ENCODE results near the gene EXOSC6. TPM values are rescaled to one million over a fixed set of nuclear protein-coding genes. Genes with fewer than 3 reads are reported as not detected.

The EXOSC6 gene
- polyA plus RNA-seq, 1 donor from 2014 or later = 56.6 TPM

DNA sequence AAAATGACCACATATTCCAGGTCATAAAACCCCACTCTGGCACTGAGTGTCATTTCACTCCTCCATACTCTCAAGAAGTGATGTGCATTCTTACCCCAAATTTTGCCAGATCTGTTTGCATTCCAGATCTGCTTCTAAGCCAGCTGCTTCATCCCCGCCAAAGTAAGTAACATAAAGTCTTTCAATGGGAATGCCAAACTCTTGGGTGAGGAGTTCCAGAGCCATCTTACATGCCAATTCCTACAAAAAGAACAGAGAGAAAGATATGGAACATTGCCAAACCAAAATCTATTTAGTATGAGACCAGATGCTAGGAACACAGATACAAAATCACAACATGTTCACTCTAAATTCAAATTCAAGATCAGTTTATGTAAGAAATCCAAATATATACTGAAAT, 24.7 kb upstream of the EXOSC6 start:
- TF ChIP-seq, protein P1, sequence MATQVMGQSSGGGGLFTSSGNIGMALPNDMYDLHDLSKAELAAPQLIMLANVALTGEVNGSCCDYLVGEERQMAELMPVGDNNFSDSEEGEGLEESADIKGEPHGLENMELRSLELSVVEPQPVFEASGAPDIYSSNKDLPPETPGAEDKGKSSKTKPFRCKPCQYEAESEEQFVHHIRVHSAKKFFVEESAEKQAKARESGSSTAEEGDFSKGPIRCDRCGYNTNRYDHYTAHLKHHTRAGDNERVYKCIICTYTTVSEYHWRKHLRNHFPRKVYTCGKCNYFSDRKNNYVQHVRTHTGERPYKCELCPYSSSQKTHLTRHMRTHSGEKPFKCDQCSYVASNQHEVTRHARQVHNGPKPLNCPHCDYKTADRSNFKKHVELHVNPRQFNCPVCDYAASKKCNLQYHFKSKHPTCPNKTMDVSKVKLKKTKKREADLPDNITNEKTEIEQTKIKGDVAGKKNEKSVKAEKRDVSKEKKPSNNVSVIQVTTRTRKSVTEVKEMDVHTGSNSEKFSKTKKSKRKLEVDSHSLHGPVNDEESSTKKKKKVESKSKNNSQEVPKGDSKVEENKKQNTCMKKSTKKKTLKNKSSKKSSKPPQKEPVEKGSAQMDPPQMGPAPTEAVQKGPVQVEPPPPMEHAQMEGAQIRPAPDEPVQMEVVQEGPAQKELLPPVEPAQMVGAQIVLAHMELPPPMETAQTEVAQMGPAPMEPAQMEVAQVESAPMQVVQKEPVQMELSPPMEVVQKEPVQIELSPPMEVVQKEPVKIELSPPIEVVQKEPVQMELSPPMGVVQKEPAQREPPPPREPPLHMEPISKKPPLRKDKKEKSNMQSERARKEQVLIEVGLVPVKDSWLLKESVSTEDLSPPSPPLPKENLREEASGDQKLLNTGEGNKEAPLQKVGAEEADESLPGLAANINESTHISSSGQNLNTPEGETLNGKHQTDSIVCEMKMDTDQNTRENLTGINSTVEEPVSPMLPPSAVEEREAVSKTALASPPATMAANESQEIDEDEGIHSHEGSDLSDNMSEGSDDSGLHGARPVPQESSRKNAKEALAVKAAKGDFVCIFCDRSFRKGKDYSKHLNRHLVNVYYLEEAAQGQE (IDR thresholded peaks at IDR 0.05; ENCODE audit: borderline replicate concordance) = no peak
- TF ChIP-seq TAF1 (IDR thresholded peaks at IDR 0.05; ENCODE audit: low read depth) = no peak
- TF ChIP-seq, protein P2, sequence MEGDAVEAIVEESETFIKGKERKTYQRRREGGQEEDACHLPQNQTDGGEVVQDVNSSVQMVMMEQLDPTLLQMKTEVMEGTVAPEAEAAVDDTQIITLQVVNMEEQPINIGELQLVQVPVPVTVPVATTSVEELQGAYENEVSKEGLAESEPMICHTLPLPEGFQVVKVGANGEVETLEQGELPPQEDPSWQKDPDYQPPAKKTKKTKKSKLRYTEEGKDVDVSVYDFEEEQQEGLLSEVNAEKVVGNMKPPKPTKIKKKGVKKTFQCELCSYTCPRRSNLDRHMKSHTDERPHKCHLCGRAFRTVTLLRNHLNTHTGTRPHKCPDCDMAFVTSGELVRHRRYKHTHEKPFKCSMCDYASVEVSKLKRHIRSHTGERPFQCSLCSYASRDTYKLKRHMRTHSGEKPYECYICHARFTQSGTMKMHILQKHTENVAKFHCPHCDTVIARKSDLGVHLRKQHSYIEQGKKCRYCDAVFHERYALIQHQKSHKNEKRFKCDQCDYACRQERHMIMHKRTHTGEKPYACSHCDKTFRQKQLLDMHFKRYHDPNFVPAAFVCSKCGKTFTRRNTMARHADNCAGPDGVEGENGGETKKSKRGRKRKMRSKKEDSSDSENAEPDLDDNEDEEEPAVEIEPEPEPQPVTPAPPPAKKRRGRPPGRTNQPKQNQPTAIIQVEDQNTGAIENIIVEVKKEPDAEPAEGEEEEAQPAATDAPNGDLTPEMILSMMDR (IDR thresholded peaks at IDR 0.05; ENCODE audit: poor library complexity, severe bottlenecking) = no peak
- TF ChIP-seq POLR2AphosphoS5 (IDR thresholded peaks at IDR 0.05) = no peak
- no peak for TF ChIP-seq MXI1 (conservative IDR thresholded peaks at IDR 0.05; ENCODE audit: poor library complexity, severe bottlenecking)
- TF ChIP-seq EZH2 (IDR thresholded peaks at IDR 0.05; ENCODE audit: borderline replicate concordance, insufficient read depth, low read length, poor library complexity, severe bottlenecking) = no peak
- Histone ChIP-seq H2AFZ (ENCODE audit: low read depth, low read length) (no peak overlapping the region), H3K36me3 (ENCODE audit: insufficient read depth, low read length) (no peaks in the 10 kb centered on the region), H3K9ac (ENCODE audit: low read length) (no peak overlapping the region), H3K9me3 (ENCODE audit: low read length) (no peaks in the 10 kb centered on the region), H4K20me1 (ENCODE audit: insufficient read depth) (no peaks in the 10 kb centered on the region), H3K79me2 (replicated peaks; ENCODE audit: insufficient read depth, low read length) (no peaks in the 10 kb centered on the region), H3K27ac (ENCODE audit: low read length) (no peak overlapping the region), H3K9me2 (ENCODE audit: insufficient read depth, low read length) (no peaks in the 10 kb centered on the region), H3K4me3 (ENCODE audit: low read length) (no peak overlapping the region), H3K27me3 (ENCODE audit: insufficient read depth, low read depth, low read length) (no peaks in the 10 kb centered on the region), H3K4me2 (ENCODE audit: low read length) (no peak overlapping the region), H3F3A (ENCODE audit: insufficient read depth, low read length, poor library complexity, severe bottlenecking) (no peaks in the 10 kb centered on the region)

DNA sequence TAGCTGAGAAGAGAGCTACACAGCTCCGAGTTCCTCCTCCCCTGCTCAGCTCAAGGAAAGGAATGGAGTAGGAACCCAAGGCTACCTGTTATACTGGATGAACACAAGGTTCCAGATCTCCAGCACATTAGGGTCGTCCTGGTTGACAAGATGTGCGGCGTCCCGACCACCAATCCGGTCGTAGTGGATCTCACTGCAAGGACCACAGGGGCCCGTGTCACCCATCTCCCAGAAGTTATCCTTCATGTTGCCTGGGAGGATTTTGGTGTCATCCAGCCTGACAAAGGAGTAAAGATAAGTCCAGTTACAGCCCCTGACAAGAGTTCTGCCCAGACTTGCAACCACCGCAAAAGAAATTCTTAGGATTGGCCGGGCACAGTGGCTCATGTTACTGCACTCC, 20.0 kb upstream of the EXOSC6 start:
- H3F3A ChIP-seq (ENCODE audit: insufficient read depth, low read length, poor library complexity, severe bottlenecking) = no peaks in the 10 kb centered on the region
- no peak for TF ChIP-seq EP300 (conservative IDR thresholded peaks at IDR 0.05; ENCODE audit: poor library complexity, severe bottlenecking)
- TF ChIP-seq TAF1 (IDR thresholded peaks at IDR 0.05; ENCODE audit: low read depth) = no peak
- TF ChIP-seq, protein P1 (IDR thresholded peaks at IDR 0.05; ENCODE audit: borderline replicate concordance) = no peak
- TF ChIP-seq, protein P2 (IDR thresholded peaks at IDR 0.05; ENCODE audit: poor library complexity, severe bottlenecking) = no peak
- no peak for TF ChIP-seq MXI1 (conservative IDR thresholded peaks at IDR 0.05; ENCODE audit: poor library complexity, severe bottlenecking)
- TF ChIP-seq EZH2 (IDR thresholded peaks at IDR 0.05; ENCODE audit: borderline replicate concordance, insufficient read depth, low read length, poor library complexity, severe bottlenecking) = no peak
- no peak for TF ChIP-seq RAD21 (conservative IDR thresholded peaks at IDR 0.05)
- TF ChIP-seq SMC3 (conservative IDR thresholded peaks at IDR 0.05; ENCODE audit: poor library complexity) = no peak
- TF ChIP-seq POLR2AphosphoS5 (IDR thresholded peaks at IDR 0.05) = no peak
- no peak overlapping the region for H3K4me3 ChIP-seq (ENCODE audit: low read length)
- H3K9ac ChIP-seq (ENCODE audit: low read length) = no peak overlapping the region
- no peaks in the 10 kb centered on the region for H3K9me2 ChIP-seq (ENCODE audit: insufficient read depth, low read length)
- no peak overlapping the region for H2AFZ ChIP-seq (ENCODE audit: low read depth, low read length)
- H3K27me3 ChIP-seq (ENCODE audit: insufficient read depth, low read depth, low read length) = no peaks in the 10 kb centered on the region
- H4K20me1 ChIP-seq (ENCODE audit: insufficient read depth) = no peaks in the 10 kb centered on the region
- no peak overlapping the region for H3K4me2 ChIP-seq (ENCODE audit: low read length)
- no peaks in the 10 kb centered on the region for H3K36me3 ChIP-seq (ENCODE audit: insufficient read depth, low read length)
- H3K9me3 ChIP-seq (ENCODE audit: low read length) = no peaks in the 10 kb centered on the region
- H3K79me2 ChIP-seq (replicated peaks; ENCODE audit: insufficient read depth, low read length) = no peaks in the 10 kb centered on the region
- H3K27ac ChIP-seq (ENCODE audit: low read length) = no peak overlapping the region
